ENCODE data around the gene ASH1L.
"Not testable (repeated sequence)": the region's sequence is repeated elsewhere in the genome, so short reads cannot be mapped to it uniquely, and the experiment has no call there.

ASH1L gene

DNA sequence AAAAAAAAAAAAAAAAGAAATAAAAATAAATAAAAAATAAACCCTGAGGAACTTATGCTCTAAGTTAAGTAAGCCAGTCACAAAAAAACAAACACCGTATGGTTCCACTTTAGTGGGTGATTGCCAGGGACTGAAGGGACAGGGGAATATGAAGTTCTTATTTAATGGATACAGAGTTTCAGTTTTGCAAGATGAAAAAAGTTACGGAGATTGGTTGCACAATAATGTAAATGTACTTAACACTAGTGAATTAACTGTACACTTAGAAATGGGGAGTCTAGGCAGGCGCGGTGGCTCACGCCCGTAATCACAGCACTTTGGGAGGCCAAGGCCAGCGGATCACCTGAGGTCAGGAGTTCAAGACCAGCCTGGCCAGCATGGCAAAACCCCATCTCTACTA lies 111.4 kb downstream of the ASH1L start:
- DNase-seq (ENCODE audit: low read depth) = no peak

DNA sequence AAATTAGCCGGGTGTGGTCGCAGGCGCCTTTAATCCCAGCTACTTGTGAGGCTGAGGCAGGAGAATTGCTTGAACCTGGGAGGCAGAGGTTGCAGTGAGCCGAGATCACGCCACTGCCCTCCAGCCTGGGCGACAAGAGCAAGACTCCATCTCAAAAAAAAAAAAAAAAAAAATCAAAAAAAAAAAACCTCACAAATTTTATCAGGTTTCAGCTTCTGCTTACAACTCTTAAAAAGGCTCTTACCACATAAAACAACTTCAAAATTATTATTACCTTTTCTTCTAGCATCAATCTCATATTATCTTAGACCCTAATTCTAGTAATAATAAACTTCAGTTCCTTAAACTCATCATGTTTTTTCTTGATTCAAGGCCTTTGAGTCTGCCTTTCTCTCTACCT lies 120.2 kb downstream of the ASH1L start:
- DNase-seq (ENCODE audit: low read depth) = not testable (repeated sequence)

DNA sequence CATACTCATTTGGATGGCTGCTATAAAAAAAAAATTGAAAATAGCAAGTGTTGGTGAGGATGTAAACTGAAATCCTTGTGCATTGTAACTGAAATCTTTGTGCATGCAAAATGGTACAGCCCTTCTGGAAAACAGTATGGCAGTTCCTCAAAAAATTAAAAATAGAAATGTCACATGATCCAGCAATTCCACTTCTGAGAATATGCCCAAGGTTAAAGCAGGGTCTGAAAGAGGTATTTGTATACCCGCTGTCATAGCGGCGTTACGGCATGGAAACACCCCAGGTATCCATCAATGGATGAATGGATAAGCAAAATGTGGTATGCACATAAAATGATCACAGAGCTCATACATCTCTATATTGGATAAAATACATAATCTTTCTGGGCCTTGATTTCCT lies 125.2 kb downstream of the ASH1L start:
- DNase-seq (ENCODE audit: low read depth) = no peak

DNA sequence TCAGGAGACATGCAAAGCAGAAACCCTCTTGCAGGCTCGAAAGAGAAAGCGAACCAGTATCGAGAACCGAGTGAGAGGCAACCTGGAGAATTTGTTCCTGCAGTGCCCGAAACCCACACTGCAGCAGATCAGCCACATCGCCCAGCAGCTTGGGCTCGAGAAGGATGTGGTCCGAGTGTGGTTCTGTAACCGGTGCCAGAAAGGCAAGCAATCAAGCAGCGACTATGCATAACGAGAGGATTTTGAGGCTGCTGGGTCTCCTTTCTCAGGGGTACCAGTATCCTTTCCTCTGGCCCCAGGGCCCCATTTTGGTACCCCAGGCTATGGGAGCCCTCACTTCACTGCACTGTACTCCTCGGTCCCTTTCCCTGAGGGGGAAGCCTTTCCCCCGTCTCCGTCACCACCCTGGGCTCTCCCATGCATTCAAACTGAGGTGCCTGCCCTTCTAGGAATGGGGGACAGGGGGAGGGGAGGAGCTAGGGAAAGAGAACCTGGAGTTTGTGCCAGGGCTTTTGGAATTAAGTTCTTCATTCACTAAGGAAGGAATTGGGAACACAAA lies 128.7 kb downstream of the ASH1L start:
- not testable (repeated sequence) for DNase-seq (ENCODE audit: low read depth)

DNA sequence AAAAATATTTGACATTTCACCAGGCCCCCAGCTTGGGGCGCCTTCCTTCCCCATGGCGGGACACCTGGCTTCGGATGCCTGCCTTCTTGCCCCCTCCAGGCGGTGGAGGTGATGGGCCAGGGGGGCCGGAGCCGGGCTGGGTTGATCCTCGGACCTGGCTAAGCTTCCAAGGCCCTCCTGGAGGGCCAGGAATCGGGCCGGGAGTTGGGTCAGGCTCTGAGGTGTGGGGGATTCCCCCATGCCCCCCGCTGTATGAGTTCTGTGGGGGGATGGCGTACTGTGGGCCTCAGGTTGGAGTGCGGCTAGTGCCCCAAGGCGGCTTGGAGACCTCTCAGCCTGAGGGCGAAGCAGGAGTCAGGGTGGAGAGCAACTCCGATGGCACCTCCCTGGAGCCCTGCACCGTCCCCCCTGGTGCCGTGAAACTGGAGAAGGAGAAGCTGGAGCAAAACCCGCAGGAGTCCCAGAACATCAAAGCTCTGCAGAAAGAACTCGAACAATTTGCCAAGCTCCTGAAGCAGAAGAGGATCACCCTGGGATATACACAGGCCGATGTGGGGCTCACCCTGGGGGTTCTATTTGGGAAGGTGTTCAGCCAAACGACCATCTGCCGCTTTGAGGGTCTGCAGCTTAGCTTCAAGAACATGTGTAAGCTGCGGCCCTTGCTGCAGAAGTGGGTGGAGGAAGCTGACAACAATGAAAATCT lies 129.3 kb downstream of the ASH1L start:
- not testable (repeated sequence) for DNase-seq (ENCODE audit: low read depth)

DNA sequence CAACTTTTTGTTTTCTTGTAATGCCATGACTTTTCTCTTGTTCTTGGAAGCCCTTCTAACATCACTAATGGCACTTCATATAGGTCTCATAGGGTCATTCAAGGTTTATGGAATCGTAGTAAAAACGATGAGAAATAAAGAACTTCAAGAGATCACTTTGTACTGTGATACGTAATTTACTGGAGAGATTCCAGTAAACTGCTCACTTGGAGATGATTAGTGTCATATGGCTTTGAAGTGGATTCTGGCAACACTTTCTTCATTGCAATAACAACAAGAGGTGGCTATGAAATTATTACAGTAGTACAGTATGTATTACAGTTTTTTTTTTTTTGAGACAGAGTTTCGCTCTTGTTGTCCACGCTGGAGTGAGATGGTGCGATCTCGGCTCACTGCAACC lies 138.5 kb downstream of the ASH1L start:
- no peak for DNase-seq (ENCODE audit: low read depth)

DNA sequence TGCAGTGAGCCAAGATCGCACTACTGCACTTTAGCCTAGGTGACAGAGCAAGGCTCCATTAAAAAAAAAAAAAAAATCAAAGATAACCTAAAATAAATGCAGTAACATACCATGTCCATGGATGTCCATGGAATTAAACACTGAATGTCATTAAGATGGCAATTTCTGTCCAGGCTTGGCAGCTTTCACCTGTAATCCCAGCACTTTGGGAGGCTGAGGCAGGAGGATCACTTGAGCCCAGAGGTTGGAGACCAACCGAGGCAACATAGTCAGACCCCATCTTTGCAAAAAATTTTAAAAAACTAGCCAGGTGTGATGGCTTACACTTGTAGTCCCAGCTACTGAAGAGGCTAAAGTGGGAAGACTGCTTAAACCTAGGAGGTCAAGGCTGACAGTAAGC lies 141.8 kb downstream of the ASH1L start:
- no peak for DNase-seq (ENCODE audit: low read depth)

DNA sequence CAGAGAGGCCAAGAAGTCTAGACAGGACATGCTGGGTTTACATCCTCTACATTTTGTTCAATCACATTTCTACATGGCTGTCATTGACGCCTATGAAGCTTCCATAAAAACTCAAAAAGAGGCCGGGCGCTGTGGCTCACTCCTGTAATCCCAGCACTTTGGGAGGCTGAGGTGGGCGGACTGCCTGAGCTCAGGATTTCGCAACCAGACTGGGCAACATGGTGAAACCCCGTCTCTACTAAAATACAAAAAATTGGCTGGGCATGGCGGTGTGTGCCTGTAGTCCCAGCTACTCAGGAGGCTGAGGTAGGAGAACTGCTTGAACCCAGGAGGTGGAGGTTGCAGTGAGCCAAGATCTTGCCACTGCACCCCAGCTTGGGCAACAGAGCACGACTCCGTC lies 150.8 kb downstream of the ASH1L start:
- DNase-seq (ENCODE audit: low read depth) = not testable (repeated sequence)

DNA sequence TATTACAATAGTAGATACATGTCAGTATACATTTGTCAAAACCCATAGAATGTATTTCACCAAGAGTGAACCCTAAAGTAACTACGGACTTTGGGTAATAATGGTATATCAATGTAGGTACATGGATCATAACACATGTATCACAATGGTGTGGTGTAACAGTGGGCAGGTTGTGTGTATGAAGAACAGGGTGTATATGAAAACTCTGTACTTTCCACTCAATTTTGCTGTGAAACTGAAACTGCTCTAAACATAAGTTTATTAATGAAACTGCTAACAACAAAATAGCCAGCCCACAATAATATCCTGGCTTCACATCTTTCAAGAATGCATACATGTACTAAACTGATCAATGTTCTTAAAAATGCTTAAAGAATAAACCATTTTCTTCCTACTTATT lies 151.7 kb downstream of the ASH1L start:
- no peak for DNase-seq (ENCODE audit: low read depth)

DNA sequence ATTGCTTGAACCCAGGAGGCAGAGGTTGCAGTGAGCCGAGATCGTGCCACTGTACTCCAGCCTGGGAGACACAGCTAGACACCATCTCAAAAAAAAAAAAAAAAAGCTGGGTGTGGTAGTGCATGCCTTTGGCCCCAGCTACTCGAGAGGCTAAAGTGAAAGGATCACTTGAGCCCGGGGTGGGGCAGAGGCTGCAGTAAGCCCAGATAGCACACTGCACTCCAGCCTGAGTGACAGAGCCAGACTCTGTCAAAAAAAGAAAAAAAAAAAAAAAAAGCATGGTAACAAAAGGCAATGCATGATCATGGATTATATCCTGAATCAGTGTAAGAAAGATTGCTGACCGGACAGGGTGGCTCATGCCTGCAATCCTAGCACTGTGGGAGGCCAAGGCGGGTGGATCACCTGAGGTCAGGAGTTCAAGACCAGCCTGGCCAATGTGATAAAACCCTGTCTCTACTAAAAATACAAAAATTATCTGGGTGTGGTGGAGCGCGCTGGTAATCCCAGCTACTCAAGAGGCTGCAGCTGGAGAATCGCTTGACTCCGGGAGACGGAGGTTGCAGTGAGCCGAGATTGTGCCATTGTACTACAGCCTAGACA lies 165.6 kb downstream of the ASH1L start:
- DNase-seq (ENCODE audit: low read depth) = no peak

DNA sequence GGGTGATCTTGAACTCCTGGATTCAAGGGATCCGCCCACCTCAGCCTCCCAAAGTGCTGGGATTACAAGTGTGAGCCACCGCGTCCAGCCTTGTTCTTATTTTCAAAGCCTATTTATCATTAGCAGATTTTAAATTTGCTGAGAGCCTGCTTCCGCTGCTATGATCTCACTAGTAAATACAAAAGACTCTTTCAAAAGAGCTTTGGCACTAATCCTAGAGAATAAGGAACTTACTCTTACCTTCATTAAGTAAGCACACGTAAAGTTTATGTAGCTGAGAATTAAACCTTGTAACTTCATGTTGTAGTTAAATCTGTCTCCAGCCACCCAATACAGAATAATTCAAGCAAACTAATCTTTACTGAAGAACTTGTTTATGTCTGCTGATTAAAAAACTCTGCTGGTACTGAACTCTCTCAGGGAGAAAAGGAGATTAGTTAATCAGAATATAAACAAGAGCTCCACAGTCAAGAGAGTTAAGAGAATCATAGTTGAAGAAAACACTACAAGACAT lies 169.6 kb downstream of the ASH1L start:
- no peak for DNase-seq (ENCODE audit: low read depth)

DNA sequence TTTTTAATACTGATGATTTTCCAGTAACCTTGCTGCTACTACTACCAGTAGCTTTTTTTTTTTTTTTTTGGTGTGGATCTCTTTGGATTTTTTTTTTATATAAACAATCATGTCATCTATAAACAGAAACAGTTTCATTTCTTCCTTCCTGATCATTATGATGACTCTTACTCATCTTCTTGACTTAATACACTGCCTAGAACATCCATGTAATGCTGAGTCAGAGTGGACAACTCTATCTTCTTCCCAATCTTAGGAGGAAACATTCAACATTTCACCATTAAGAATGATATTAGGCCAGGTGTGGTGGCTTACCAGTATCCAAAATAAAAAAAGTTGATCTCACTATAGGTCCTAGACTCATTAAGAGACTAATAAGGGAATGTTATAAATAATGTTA lies 172.8 kb downstream of the ASH1L start:
- no peak for DNase-seq (ENCODE audit: low read depth)

DNA sequence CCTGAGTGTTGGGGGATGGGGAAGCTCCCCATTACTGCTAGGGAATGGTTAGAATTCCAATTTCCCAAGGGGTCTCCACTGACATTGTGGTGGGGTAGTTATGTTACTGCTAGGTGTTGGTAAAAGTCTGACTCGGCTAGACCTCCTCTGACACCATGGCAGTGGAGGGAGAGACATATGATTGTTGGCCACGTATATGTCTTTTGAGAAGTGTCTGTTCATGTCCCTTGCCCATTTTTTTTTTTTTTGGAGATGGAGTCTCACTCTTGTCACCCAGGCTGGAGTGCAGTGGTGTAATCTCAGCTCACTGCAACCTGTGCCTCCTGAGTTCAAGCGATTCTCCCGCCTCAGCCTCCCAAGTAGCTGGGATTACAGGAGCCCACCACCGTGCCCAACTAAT lies 176.8 kb downstream of the ASH1L start:
- DNase-seq (ENCODE audit: low read depth) = not testable (repeated sequence)

DNA sequence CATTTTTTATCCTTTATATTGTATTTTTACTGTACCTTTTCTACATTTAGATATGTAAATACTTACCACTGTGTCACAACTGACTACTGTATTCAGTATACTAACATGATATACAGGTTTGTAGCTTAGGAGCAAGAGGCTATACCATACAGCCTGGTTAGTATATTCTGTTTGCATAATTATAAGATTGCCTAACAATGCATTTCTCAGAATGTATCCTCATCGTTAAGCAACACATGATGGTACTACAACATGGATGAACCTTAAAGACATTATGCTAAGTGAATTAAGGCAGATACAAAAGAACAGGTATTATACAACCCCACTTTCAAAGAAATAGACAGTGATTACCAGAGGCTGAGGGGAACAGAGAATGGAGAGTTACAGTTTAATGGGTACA lies 179.2 kb downstream of the ASH1L start:
- no peak for DNase-seq (ENCODE audit: low read depth)

DNA sequence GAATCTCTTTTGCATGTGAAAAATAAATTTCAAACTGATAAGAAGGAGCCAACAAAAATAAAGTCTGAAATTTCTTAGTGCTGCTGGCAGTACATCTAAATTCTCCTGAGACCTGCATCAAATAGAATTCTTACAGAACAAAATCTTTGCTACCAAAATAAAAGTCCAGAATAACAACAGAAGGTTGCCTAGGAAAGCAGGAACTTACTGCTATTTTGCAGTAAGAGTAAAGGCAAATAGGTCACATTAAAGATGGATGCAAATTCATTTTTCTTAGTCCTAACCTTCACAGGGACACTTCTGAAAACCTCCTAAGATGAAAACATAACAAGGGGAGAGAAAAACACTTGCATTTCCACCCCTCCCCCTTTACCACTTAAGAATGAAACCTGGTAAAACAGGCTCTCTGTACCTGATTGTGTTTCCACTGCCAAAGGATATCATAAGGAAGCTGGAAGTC lies 182.9 kb downstream of the ASH1L start:
- DNase-seq (ENCODE audit: low read depth) = peak; percentile 21

DNA sequence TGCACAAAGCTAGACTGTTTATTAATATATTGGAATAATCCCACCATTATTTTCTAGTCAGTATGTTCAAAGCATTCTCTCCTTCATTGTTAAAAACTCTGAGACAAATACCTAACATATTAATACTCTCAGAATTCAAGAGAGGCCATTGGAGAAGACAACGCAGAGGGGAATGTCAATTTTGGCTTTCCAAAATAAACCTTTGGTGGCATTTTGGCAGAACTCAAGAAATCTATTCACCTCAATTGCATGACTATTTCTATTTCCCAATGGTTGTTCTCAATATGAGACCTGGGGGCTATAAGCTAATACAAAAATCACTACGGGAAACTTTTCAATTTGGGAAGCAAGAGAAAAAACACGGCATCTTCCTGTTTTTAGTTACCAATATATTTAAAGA lies 183.4 kb downstream of the ASH1L start:
- no peak for DNase-seq (ENCODE audit: low read depth)

DNA sequence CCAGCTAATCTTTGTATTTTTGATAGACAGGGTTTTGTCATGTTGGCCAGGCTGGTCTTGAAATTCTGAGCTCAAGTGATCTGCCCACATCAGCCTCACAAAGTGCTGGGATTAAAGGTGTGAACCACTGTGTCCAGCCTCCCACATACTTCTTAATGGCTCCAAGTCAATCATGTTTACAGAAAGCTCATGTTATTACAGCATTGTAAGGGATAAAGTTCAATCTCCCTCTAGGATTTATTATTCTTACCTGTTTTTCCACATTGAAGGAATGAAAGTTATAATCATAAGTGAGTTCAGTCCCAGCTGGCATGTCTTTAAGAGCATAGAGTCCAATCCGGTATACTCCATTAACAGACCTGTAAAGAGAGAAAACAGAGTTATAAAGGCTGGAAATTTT lies 202.6 kb downstream of the ASH1L start:
- DNase-seq (ENCODE audit: low read depth) = no peak

DNA sequence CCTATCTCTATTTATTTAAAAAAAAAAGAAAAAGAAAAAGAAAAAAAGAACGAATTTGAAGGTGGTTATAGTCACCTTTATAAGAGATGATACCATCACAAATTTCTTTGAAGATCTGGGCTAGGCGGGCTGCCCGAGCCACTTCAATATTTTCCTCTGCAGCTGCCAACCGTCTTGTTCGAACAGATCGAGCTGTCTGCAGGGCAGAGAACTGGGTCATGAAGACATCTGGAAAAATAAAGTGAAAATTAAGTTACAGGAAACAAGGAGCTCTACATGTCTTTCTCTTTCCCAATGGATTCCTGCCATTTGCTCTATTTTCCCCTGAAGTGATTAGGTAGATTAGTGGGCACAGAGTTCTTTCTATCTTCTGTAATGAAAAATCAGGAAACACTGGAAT lies 210.0 kb downstream of the ASH1L start:
- no peak for DNase-seq (ENCODE audit: low read depth)

DNA sequence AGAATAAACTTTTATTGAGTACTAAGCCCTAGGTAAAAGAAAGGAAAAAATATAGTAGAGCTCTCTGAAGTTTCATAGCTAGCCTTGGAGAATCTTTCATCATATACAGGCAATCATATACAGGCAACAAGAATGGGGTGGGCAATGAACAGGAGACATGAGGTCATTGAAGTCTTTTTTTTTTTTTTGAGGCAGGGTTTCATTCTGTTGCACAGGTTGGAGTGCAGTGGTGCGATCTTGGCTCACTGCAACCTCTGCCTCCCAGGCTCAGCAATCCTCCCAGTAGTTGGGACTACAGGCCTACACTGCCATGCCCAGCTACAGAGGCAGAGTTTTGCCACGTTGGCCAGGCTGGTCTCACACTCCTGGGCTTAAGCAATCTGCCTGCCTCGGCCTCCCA lies 219.8 kb downstream of the ASH1L start:
- DNase-seq (ENCODE audit: low read depth) = no peak

DNA sequence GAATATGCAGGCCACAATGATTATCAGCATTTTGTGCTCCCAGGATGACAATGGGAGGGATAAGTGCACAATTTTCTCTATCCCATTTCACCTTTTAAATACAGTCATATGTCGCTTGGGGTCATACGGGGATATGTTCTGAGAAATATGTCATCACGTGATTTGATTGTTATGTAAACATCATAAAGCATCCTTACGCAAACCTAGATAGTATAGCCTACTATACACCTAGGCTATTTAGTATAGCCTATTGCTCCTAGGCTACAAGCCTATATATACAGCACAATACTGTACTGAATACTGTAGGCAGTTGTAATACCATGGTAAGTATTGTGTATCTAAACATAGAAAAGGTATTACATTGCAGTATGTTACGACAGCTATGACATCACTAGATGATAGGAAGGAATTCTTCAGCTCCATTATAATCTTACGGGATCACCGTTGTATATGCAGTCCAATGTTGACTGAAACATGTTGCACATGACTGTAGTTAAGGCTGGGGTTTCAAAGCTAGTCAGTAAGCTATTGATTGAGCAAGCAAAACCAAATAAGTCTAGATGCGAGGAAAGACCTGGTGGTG lies 223.0 kb downstream of the ASH1L start:
- no peak for DNase-seq (ENCODE audit: low read depth)

DNA sequence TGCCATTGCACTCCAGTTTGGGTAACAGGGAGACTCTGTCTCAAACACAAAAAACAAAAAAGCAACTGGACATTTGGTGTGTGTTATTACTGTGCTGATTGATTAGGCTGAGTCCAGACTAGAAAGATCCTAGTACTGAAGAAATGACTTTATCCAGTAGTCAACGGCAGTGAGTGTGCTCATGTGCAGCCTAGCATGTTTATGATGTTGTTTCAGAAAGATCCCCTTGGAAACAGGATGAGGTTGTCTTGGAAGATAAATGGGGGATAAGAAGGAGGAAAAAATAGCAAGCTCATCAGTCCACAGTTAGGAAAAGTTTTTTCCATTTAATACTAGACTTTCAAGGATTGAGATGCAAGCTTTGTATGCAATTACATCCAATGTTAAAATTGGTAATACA lies 227.6 kb downstream of the ASH1L start:
- DNase-seq (ENCODE audit: low read depth) = no peak

DNA sequence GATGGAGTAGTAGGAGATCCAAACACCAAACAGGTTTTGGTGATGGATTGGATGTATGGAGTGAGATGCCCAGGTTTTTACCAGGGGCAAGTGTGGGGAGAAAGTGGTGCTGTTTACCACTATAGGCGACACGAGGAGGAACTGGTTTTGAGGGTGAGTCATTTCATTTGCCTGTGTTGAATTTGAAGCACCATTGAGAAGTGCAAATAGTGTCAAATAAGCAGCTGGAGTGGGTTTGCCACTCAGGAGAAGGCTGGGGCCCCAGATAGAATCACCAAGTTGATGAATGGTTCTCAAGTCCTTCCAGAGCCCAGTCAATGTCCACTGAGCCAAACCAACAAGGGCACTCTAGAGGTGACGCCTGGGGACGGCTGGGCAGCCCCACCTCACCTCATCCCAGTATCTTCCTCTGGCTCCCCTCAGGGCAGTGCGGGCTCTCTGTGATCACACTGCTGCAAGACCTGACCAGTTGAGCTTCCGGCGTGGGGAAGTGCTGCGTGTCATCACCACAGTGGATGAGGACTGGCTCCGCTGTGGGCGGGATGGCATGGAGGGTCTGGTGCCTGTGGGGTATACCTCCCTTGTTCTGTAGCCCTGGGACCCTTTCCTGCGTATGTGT lies 232.5 kb downstream of the ASH1L start:
- DNase-seq (ENCODE audit: low read depth) = no peak

DNA sequence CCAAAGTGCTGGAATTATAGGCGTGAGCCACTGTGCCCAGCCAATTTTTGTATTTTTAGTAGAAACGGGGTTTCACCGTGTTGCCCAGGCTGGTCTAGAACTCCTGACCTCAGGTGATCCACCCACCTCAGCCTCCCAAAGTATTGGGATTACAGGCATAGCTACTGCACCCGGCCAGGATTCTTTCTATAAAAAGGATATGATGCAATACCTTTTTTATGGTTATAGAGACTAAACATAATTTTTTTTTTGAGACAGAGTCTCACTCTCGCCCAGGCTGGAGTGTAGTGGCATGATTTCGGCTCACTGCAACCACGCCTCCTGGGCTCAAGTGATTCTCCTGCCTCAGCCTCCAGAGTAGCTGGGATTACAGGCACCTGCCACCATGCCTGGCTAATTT lies 233.7 kb downstream of the ASH1L start:
- DNase-seq (ENCODE audit: low read depth) = not testable (repeated sequence)

All from GM04503 (cell line).